Right cardiac atrium (tissue), 5 donors: Measurements from ENCODE around the gene TBCE. TPM values are rescaled to one million over a fixed set of nuclear protein-coding genes. Genes with fewer than 3 reads are reported as not detected.
A peak's percentile ranks its signal among the peaks of the same experiment; 100 is the strongest.
"Not testable (repeated sequence)": the region's sequence is repeated elsewhere in the genome, so short reads cannot be mapped to it uniquely, and the experiment has no call there.

ENCODE experiments used
- ATAC-seq, 2 donors: fragments of 200-7000 bp; cut with Tn5 transposase; one replicate each; pipeline versions ENCODE4 v1.8.0 to v1.9.1; 2020; ENCODE audit warnings: moderate library complexity in 2 of 2, mild to moderate bottlenecking in 1 of 2
- DNase-seq, 3 donors: peaks; one replicate each; pipeline ENCODE4 v3.0.0-alpha.2; 2020
- H3K27ac ChIP-seq: one replicate; pipeline ENCODE4 v1.5.1; 2013; ENCODE audit warnings: mild to moderate bottlenecking, low read length, control low read depth, moderate library complexity
- H3K27me3 ChIP-seq: one replicate; pipeline ENCODE4 v1.6.1; 2013; ENCODE audit not compliant: control insufficient read depth, insufficient read depth
- H3K4me1 ChIP-seq: one replicate; pipeline ENCODE4 v1.6.1; 2013; ENCODE audit warnings: low read length; ENCODE audit not compliant: control insufficient read depth, insufficient read depth
- H3K4me3 ChIP-seq: one replicate; pipeline ENCODE4 v1.5.1; 2013; ENCODE audit warnings: low read length, control low read depth
- H3K9me3 ChIP-seq: one replicate; pipeline ENCODE4 v1.6.1; 2013; ENCODE audit warnings: low read length; ENCODE audit not compliant: control insufficient read depth
- whole genome bisulfite sequencing: extraction: QIAGEN DNeasy Blood & Tissue Kit; methylation state at CpG from one replicate; pipeline ENCODE4 v1.1.7; 2013; 5-methylcytosine and 5-hydroxymethylcytosine counted together
- intact Hi-C, 4 donors: fragments of 100-400 bp; cut with DNase I; formaldehyde crosslinking; loops; one replicate each; pipeline versions ENCODE4 v1.11.0 to v1.14.0; 2022 to 2023
- polyA plus RNA-seq: library from polyadenylated mRNA; stranded (reverse); fragments of 200-250 nt; gene quantifications from one replicate; pipeline ENCODE4 v1.2.3, GENCODE V29; 2013
- total RNA-seq, 4 donors: library from RNA; stranded (reverse); fragmentation: NEBNext Ultra II Directional; extraction: Animal tissue kit (Norgen Biotek cat#: 25700); gene quantifications; one replicate each; pipeline ENCODE4 v1.2.1, GENCODE V29; 2021
- donor health status: healthy with polysubstance abuse.
- donor health status: DM: no; HTN: yes; CAD: no.
- donor health status: DM: no; HTN: no; CAD: no.
- donor health status: DM: no; HTN: yes; CAD: no; lungs with severe emphysema.
- donor health status: DM: yes; HTN: yes; CAD: no.

The TBCE gene
- total and polyA plus RNA-seq, 5 donors = 13.3 to 22.3 (median 17.2) TPM

GRCh38 chr1:235351898-235352297 lies 15.3 kb upstream of the TBCE start:
- Histone ChIP-seq H3K4me1 (peaks cover 1% of the 10 kb centered on the region), H3K9me3 (no peaks in the 10 kb centered on the region), H3K27ac (no peak overlapping the region), H3K27me3 (no peaks in the 10 kb centered on the region), H3K4me3 (no peak overlapping the region)
- intact Hi-C loops = loop anchor here in 1 of 4 donors (10.0 kb wide), 1 partner anchor 57 kb away; no protein-coding TSS in a partner anchor
- no peak for DNase-seq
- WGBS = 43% methylated on average over 3 of the region's 3 CpGs
- ATAC-seq = peak; percentile 68 to 93

- Histone ChIP-seq H3K4me3 (no peak overlapping the region), H3K27me3 (no peaks in the 10 kb centered on the region), H3K4me1 (no peaks in the 10 kb centered on the region), H3K27ac (no peak overlapping the region), H3K9me3 (no peaks in the 10 kb centered on the region)
- ATAC-seq = no peak
- intact Hi-C loops = loop anchor here in 1 of 4 donors (10.0 kb wide), 1 partner anchor 63 kb away; no protein-coding TSS in a partner anchor
- 70% methylated on average over 11 of the region's 11 CpGs for WGBS
- no peak for DNase-seq
These were observed 9.5 kb upstream of the TBCE start for GRCh38 chr1:235357485-235358373.

- Histone ChIP-seq H3K4me1 (no peaks in the 10 kb centered on the region), H3K9me3 (no peaks in the 10 kb centered on the region), H3K27me3 (no peaks in the 10 kb centered on the region), H3K4me3 (no peak overlapping the region), H3K27ac (no peak overlapping the region)
- ATAC-seq (no peak), DNase-seq (no peak)
- 74% methylated on average over 3 of the region's 3 CpGs for WGBS
- intact Hi-C loops = loop anchor here in 1 of 4 donors (10.0 kb wide), 1 partner anchor 64 kb away; no protein-coding TSS in a partner anchor
These were observed 8.3 kb upstream of the TBCE start for GRCh38 chr1:235358899-235359298.

GRCh38 chr1:235364189-235364588 lies 3.0 kb upstream of the TBCE start:
- H3K27ac ChIP-seq, H3K4me1 ChIP-seq, H3K9me3 ChIP-seq, H3K4me3 ChIP-seq, ATAC-seq, H3K27me3 ChIP-seq, intact Hi-C loops, DNase-seq: not testable (repeated sequence)
- 94% methylated on average over 9 of the region's 9 CpGs for WGBS

- WGBS = 80% methylated on average over 5 of the region's 5 CpGs
- ATAC-seq (no peak), DNase-seq (no peak)
- intact Hi-C loops = no loop called here
- no peaks in the 10 kb centered on the region for H3K4me1 ChIP-seq
- H3K27me3 ChIP-seq = no peaks in the 10 kb centered on the region
- no peak overlapping the region for H3K27ac ChIP-seq
- no peaks in the 10 kb centered on the region for H3K9me3 ChIP-seq
- H3K4me3 ChIP-seq = no peak overlapping the region
These were observed 941 bp upstream of the TBCE start for GRCh38 chr1:235366286-235366685.

- Histone ChIP-seq H3K4me3 (no peak overlapping the region), H3K4me1 (no peaks in the 10 kb centered on the region), H3K9me3 (no peaks in the 10 kb centered on the region), H3K27ac (no peak overlapping the region), H3K27me3 (no peaks in the 10 kb centered on the region)
- intact Hi-C loops = no loop called here
- 78% methylated on average over 5 of the region's 5 CpGs for WGBS
- ATAC-seq (no peak), DNase-seq (no peak)
These were observed 1.2 kb downstream of the TBCE start for GRCh38 chr1:235368428-235368827.

GRCh38 chr1:235369802-235370201 lies 2.6 kb downstream of the TBCE start:
- no peak for DNase-seq
- Histone ChIP-seq H3K27ac (no peak overlapping the region), H3K4me1 (no peaks in the 10 kb centered on the region), H3K9me3 (no peaks in the 10 kb centered on the region), H3K4me3 (no peak overlapping the region), H3K27me3 (no peaks in the 10 kb centered on the region)
- no peak for ATAC-seq
- WGBS = 91% methylated on average over 5 of the region's 5 CpGs
- intact Hi-C loops = no loop called here

GRCh38 chr1:235375919-235376605 lies 8.8 kb downstream of the TBCE start:
- no peaks in the 10 kb centered on the region for H3K4me1 ChIP-seq

GRCh38 chr1:235378134-235378735 lies 11.0 kb downstream of the TBCE start:
- H3K27me3 ChIP-seq, H3K27ac ChIP-seq, H3K4me3 ChIP-seq, H3K4me1 ChIP-seq, H3K9me3 ChIP-seq, DNase-seq, intact Hi-C loops, ATAC-seq: not testable (repeated sequence)
- WGBS = 89% methylated on average over 11 of the region's 11 CpGs

More at GRCh38 chr1:235375919-235376605, 8.8 kb downstream of the TBCE start:
- no peak for DNase-seq
- no peaks in the 10 kb centered on the region for H3K27me3 ChIP-seq
- ATAC-seq = no peak
- intact Hi-C loops = no loop called here
- 97% methylated on average over 6 of the region's 6 CpGs for WGBS
- H3K4me3 ChIP-seq = no peak overlapping the region
- H3K27ac ChIP-seq = no peak overlapping the region
- H3K9me3 ChIP-seq = no peaks in the 10 kb centered on the region

GRCh38 chr1:235381955-235382739 lies 14.9 kb downstream of the TBCE start:
- H3K4me1 ChIP-seq, H3K27ac ChIP-seq, H3K27me3 ChIP-seq, H3K9me3 ChIP-seq, H3K4me3 ChIP-seq, DNase-seq, ATAC-seq, intact Hi-C loops: not testable (repeated sequence)
- no CpG with 5 or more reads among the region's 3 CpGs for WGBS
